GM23338 (cell line): ENCODE measurements around the gene MCAM. TPM values are rescaled to one million over a fixed set of nuclear protein-coding genes. Genes with fewer than 3 reads are reported as not detected.

ENCODE experiments used
- ATAC-seq: fragments of 200-7000 bp; cut with Tn5 transposase; 3 replicates; pipeline ENCODE4 v1.9.1; 2020
- DNase-seq: peaks from one replicate; pipeline ENCODE4 v3.0.0-alpha.2; 2015; ENCODE audit warnings: low spot score
- H2AFZ ChIP-seq: fragments of 200-600 bp; sonication (generic); 2 replicates; pipeline ENCODE4 v1.8.0; 2016; ENCODE audit warnings: antibody characterized with exemption, mild to moderate bottlenecking, moderate library complexity
- H3F3A ChIP-seq: fragments of 200-600 bp; sonication (generic); replicated peaks from 2 replicates; pipeline ENCODE4 v1.8.0; 2017; ENCODE audit warnings: antibody characterized with exemption, mixed run types, low read depth
- H3K27ac ChIP-seq: fragments of 200-600 bp; sonication (generic); 2 replicates; pipeline ENCODE4 v1.6.1; 2016; ENCODE audit warnings: low read depth
- H3K27me3 ChIP-seq: fragments of 200-600 bp; sonication (generic); 2 replicates; pipeline ENCODE4 v1.8.0; 2016; ENCODE audit warnings: mild to moderate bottlenecking, mixed run types, moderate library complexity; ENCODE audit not compliant: insufficient read depth
- H3K36me3 ChIP-seq: fragments of 200-600 bp; sonication (generic); 2 replicates; pipeline ENCODE4 v1.8.0; 2016; ENCODE audit warnings: mild to moderate bottlenecking; ENCODE audit not compliant: insufficient read depth
- H3K4me1 ChIP-seq: fragments of 200-600 bp; sonication (generic); 2 replicates; pipeline ENCODE4 v1.8.0; 2016; ENCODE audit warnings: mild to moderate bottlenecking, moderate library complexity; ENCODE audit not compliant: insufficient read depth
- H3K4me2 ChIP-seq: fragments of 200-600 bp; sonication (generic); 2 replicates; pipeline ENCODE4 v1.7.1; 2017; ENCODE audit warnings: mixed run types
- H3K4me3 ChIP-seq: fragments of 200-600 bp; sonication (generic); 2 replicates; pipeline ENCODE4 v1.6.1; 2016; ENCODE audit warnings: mixed run types
- H3K79me2 ChIP-seq: fragments of 200-600 bp; sonication (generic); replicated peaks from 2 replicates; pipeline ENCODE4 v1.8.0; 2017; ENCODE audit warnings: mild to moderate bottlenecking; ENCODE audit not compliant: insufficient read depth
- H3K9me2 ChIP-seq: fragments of 200-600 bp; sonication (generic); 2 replicates; pipeline ENCODE4 v1.8.0; 2017; ENCODE audit not compliant: insufficient read depth
- H4K20me1 ChIP-seq: fragments of 200-600 bp; sonication (generic); replicated peaks from 2 replicates; pipeline ENCODE4 v1.8.0; 2017; ENCODE audit warnings: mild to moderate bottlenecking; ENCODE audit not compliant: insufficient read depth
- H3K27ac Mint-ChIP-seq: 2 replicates; pipeline ENCODE4 v1.8.0; 2020; ENCODE audit warnings: inconsistent platforms, mild to moderate bottlenecking, moderate library complexity, mixed read lengths
- H3K27me3 Mint-ChIP-seq: 3 replicates; pipeline ENCODE4 v1.8.0; 2022; ENCODE audit warnings: low read depth, mild to moderate bottlenecking, moderate library complexity, mixed read lengths, inconsistent platforms; ENCODE audit not compliant: insufficient read depth, poor library complexity
- H3K36me3 Mint-ChIP-seq: 3 replicates; pipeline ENCODE4 v1.8.0; 2021; ENCODE audit warnings: low read depth, mild to moderate bottlenecking, inconsistent platforms, moderate library complexity, mixed read lengths
- H3K4me1 Mint-ChIP-seq: 3 replicates; pipeline ENCODE4 v1.8.0; 2020; ENCODE audit warnings: mild to moderate bottlenecking, inconsistent platforms, mixed read lengths
- H3K4me3 Mint-ChIP-seq: 3 replicates; pipeline ENCODE4 v1.8.0; 2021; ENCODE audit warnings: moderate library complexity, mild to moderate bottlenecking, inconsistent platforms, mixed read lengths
- H3K9me3 Mint-ChIP-seq: 3 replicates; pipeline ENCODE4 v1.8.0; 2020; ENCODE audit warnings: moderate library complexity, mild to moderate bottlenecking, inconsistent platforms, mixed read lengths
- CREB1 ChIP-seq: fragments of 250-450 bp; sonication (Bioruptor Pico); IDR thresholded peaks from 2 replicates; pipeline ENCODE4 v1.5.0; 2020; ENCODE audit warnings: low read depth, mild to moderate bottlenecking, moderate library complexity
- EZH2phosphoT487 ChIP-seq: fragments of 200-600 bp; sonication (generic); IDR thresholded peaks from one replicate; pipeline ENCODE4 v1.8.1; 2018; ENCODE audit warnings: antibody characterized with exemption; ENCODE audit not compliant: unreplicated experiment
- JUNB ChIP-seq: IDR thresholded peaks from one replicate; pipeline ENCODE4 v1.6.1; 2016; ENCODE audit warnings: antibody characterized with exemption; ENCODE audit not compliant: unreplicated experiment
- NANOG ChIP-seq: IDR thresholded peaks from 2 replicates; pipeline ENCODE4 v1.6.1; 2016; ENCODE audit warnings: antibody characterized with exemption, borderline replicate concordance
- ZNF114 ChIP-seq: fragments of 250-450 bp; sonication (Bioruptor Pico); IDR thresholded peaks from 2 replicates; pipeline ENCODE4 v1.5.0; 2020; ENCODE audit warnings: mild to moderate bottlenecking, moderate library complexity
- ZNF331 ChIP-seq: fragments of 250-450 bp; sonication (Bioruptor Pico); IDR thresholded peaks from 2 replicates; pipeline ENCODE4 v1.5.0; 2020; ENCODE audit warnings: low read depth, mild to moderate bottlenecking, moderate library complexity
- polyA plus RNA-seq: library from polyadenylated mRNA; unstranded; fragments of >200 nt; fragmentation: Nextera tagmentation; extraction: Ambion mirVana; gene quantifications from 2 replicates; pipeline ENCODE4 v1.2.1, GENCODE V29; 2016
- total RNA-seq: library from RNA; depleted of rRNA; stranded (reverse); fragments of >200 nt; shearing (Covaris generic); gene quantifications from 2 replicates; pipeline ENCODE4 v1.2.3, GENCODE V29; 2014
- TF ChIP-seq, protein P1 (sequence below): IDR thresholded peaks from one replicate; pipeline ENCODE4 v1.6.1; 2018; ENCODE audit warnings: antibody characterized with exemption; ENCODE audit not compliant: unreplicated experiment
- TF ChIP-seq, protein P2 (sequence below): IDR thresholded peaks from 2 replicates; pipeline ENCODE4 v1.6.1; 2016; ENCODE audit warnings: antibody characterized with exemption
- TF ChIP-seq, protein P3 (sequence below): fragments of 250-450 bp; sonication (Bioruptor Pico); IDR thresholded peaks from 2 replicates; pipeline ENCODE4 v1.5.0; 2020; ENCODE audit warnings: mild to moderate bottlenecking, moderate library complexity

Gene MCAM
- total and polyA plus RNA-seq, 2 experiments from 2014 or later, result 8.9 to 79.5 TPM

DNA sequence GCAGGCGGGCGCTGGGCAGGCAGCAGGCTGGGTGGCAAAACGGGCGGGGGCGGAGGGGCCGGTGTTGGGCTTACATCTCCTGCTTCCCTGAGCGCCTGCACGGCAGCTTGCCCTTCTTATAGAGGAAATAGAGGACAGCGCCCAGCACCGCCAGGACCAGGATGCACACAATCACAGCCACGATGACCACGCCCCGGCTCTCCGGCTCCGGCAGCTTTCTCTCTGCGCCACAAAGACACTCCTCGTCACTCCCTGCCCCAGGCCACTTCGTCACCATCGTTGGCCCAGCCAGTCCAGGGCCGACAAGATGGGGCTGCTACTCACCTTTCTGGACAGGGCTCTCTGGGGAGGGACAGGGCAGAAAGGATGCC is 6.3 kb downstream of the MCAM start (continued):
- TF ChIP-seq, protein P1, sequence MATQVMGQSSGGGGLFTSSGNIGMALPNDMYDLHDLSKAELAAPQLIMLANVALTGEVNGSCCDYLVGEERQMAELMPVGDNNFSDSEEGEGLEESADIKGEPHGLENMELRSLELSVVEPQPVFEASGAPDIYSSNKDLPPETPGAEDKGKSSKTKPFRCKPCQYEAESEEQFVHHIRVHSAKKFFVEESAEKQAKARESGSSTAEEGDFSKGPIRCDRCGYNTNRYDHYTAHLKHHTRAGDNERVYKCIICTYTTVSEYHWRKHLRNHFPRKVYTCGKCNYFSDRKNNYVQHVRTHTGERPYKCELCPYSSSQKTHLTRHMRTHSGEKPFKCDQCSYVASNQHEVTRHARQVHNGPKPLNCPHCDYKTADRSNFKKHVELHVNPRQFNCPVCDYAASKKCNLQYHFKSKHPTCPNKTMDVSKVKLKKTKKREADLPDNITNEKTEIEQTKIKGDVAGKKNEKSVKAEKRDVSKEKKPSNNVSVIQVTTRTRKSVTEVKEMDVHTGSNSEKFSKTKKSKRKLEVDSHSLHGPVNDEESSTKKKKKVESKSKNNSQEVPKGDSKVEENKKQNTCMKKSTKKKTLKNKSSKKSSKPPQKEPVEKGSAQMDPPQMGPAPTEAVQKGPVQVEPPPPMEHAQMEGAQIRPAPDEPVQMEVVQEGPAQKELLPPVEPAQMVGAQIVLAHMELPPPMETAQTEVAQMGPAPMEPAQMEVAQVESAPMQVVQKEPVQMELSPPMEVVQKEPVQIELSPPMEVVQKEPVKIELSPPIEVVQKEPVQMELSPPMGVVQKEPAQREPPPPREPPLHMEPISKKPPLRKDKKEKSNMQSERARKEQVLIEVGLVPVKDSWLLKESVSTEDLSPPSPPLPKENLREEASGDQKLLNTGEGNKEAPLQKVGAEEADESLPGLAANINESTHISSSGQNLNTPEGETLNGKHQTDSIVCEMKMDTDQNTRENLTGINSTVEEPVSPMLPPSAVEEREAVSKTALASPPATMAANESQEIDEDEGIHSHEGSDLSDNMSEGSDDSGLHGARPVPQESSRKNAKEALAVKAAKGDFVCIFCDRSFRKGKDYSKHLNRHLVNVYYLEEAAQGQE, result no peak
- no peak for TF ChIP-seq JUNB
- TF ChIP-seq ZNF114 (CRISPR knock-in tag), result no peak
- TF ChIP-seq, protein P2, sequence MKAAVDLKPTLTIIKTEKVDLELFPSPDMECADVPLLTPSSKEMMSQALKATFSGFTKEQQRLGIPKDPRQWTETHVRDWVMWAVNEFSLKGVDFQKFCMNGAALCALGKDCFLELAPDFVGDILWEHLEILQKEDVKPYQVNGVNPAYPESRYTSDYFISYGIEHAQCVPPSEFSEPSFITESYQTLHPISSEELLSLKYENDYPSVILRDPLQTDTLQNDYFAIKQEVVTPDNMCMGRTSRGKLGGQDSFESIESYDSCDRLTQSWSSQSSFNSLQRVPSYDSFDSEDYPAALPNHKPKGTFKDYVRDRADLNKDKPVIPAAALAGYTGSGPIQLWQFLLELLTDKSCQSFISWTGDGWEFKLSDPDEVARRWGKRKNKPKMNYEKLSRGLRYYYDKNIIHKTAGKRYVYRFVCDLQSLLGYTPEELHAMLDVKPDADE, result no peak
- TF ChIP-seq ZNF331 (CRISPR knock-in tag), result no peak
- no peak for TF ChIP-seq EZH2phosphoT487

DNA sequence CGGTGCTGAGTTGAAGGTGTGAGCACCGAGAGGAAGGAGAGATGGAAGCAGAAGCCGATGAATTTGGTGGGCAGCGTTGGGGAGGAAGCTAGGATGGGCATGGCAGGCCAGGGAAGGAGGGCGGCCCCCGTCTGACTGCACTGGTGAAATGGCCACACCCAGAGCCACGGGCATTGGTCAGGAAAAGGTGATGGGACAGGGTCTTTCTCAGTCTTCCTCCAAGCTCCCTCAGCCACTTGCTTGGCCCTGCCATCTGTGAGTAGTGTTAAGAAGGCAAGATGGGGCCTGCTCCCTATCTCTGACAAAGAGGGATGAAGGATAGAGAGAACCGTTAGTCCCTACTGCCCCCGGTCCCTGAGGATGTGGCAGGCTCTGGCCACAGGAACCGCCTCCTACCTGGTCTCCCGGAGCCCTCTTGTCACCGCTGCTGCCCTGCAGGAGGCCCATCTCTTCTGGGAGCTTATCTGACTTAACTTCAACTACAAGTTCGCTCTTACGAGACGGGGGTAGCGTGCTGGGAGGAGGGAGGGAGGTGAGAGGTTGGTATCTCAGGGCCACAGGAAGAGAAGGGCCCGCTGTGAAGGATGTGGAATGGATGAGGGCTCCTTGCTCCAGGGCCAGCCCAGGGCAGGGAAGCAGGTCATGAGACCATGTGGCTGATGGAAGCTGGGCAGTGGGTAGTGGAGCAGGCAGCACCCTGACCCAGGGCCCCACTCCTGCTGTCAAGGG is 6.8 kb downstream of the MCAM start:
- H3K9me3 Mint-ChIP-seq, result no peaks in the 10 kb centered on the region
- Histone ChIP-seq H3K27me3 (peaks cover 7% of the 10 kb centered on the region), H3K79me2 (no peaks in the 10 kb centered on the region), H3K4me2 (no peak overlapping the region), H2AFZ (no peak overlapping the region), H3K9me2 (no peaks in the 10 kb centered on the region), H3K36me3 (peaks cover 7% of the 10 kb centered on the region; the same call in 1 of the 2 replicates), H3K27ac (no peak overlapping the region), H3K4me1 (peaks cover 20% of the 10 kb centered on the region; the same call in 1 of the 2 replicates), H3F3A (0 out of 2 replicates have a peak, but pooled peaks cover 3% of the 10 kb centered on the region), H4K20me1 (peaks cover 14% of the 10 kb centered on the region), H3K4me3 (no peak overlapping the region)
- DNase-seq (no peak), ATAC-seq (no peak)
- peaks cover 25% of the 10 kb centered on the region for H3K27me3 Mint-ChIP-seq
- H3K27ac Mint-ChIP-seq, result no peak overlapping the region
- H3K4me3 Mint-ChIP-seq, result no peak overlapping the region
- H3K4me1 Mint-ChIP-seq, result peaks cover 19% of the 10 kb centered on the region
- peaks cover 21% of the 10 kb centered on the region; the same call in 2 of the 3 replicates for H3K36me3 Mint-ChIP-seq
- TF ChIP-seq, protein P3, sequence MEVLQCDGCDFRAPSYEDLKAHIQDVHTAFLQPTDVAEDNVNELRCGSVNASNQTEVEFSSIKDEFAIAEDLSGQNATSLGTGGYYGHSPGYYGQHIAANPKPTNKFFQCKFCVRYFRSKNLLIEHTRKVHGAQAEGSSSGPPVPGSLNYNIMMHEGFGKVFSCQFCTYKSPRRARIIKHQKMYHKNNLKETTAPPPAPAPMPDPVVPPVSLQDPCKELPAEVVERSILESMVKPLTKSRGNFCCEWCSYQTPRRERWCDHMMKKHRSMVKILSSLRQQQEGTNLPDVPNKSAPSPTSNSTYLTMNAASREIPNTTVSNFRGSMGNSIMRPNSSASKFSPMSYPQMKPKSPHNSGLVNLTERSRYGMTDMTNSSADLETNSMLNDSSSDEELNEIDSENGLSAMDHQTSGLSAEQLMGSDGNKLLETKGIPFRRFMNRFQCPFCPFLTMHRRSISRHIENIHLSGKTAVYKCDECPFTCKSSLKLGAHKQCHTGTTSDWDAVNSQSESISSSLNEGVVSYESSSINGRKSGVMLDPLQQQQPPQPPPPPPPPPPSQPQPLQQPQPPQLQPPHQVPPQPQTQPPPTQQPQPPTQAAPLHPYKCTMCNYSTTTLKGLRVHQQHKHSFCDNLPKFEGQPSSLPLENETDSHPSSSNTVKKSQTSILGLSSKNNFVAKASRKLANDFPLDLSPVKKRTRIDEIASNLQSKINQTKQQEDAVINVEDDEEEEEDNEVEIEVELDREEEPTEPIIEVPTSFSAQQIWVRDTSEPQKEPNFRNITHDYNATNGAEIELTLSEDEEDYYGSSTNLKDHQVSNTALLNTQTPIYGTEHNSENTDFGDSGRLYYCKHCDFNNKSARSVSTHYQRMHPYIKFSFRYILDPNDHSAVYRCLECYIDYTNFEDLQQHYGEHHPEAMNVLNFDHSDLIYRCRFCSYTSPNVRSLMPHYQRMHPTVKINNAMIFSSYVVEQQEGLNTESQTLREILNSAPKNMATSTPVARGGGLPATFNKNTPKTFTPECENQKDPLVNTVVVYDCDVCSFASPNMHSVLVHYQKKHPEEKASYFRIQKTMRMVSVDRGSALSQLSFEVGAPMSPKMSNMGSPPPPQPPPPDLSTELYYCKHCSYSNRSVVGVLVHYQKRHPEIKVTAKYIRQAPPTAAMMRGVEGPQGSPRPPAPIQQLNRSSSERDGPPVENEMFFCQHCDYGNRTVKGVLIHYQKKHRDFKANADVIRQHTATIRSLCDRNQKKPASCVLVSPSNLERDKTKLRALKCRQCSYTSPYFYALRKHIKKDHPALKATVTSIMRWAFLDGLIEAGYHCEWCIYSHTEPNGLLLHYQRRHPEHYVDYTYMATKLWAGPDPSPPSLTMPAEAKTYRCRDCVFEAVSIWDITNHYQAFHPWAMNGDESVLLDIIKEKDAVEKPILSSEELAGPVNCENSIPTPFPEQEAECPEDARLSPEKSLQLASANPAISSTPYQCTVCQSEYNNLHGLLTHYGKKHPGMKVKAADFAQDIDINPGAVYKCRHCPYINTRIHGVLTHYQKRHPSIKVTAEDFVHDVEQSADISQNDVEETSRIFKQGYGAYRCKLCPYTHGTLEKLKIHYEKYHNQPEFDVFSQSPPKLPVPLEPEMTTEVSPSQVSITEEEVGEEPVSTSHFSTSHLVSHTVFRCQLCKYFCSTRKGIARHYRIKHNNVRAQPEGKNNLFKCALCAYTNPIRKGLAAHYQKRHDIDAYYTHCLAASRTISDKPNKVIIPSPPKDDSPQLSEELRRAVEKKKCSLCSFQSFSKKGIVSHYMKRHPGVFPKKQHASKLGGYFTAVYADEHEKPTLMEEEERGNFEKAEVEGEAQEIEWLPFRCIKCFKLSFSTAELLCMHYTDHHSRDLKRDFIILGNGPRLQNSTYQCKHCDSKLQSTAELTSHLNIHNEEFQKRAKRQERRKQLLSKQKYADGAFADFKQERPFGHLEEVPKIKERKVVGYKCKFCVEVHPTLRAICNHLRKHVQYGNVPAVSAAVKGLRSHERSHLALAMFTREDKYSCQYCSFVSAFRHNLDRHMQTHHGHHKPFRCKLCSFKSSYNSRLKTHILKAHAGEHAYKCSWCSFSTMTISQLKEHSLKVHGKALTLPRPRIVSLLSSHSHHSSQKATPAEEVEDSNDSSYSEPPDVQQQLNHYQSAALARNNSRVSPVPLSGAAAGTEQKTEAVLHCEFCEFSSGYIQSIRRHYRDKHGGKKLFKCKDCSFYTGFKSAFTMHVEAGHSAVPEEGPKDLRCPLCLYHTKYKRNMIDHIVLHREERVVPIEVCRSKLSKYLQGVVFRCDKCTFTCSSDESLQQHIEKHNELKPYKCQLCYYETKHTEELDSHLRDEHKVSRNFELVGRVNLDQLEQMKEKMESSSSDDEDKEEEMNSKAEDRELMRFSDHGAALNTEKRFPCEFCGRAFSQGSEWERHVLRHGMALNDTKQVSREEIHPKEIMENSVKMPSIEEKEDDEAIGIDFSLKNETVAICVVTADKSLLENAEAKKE (CRISPR knock-in tag), result no peak
- TF ChIP-seq EZH2phosphoT487 (no peak), ZNF114 (CRISPR knock-in tag) (no peak), CREB1 (CRISPR knock-in tag) (no peak), NANOG (no peak)
- TF ChIP-seq, protein P2, result no peak
